Neutrophil (primary cell): ENCODE results near the gene MN1.

ENCODE experiments used
- H3K27ac ChIP-seq: fragments of 200-600 bp; sonication (generic); 2 replicates; pipeline ENCODE4 v1.5.1; 2016; ENCODE audit warnings: mild to moderate bottlenecking, moderate library complexity
- H3K27me3 ChIP-seq: fragments of 200-600 bp; sonication (generic); 2 replicates; pipeline ENCODE4 v1.6.0; 2016; ENCODE audit warnings: mild to moderate bottlenecking
- H3K36me3 ChIP-seq: fragments of 200-600 bp; sonication (generic); 2 replicates; pipeline ENCODE4 v1.5.1; 2017
- H3K4me1 ChIP-seq, 2 experiments: fragments of 200-600 bp in 1 of 2; sonication (generic) in 1 of 2; 1 replicate in 1 of 2; 2 replicates in 1 of 2; pipeline versions ENCODE4 v1.5.1 to v1.6.1; 2013 to 2016; ENCODE audit warnings: low read depth in 1 of 2, low read length in 1 of 2, mild to moderate bottlenecking in 1 of 2, moderate library complexity in 1 of 2; ENCODE audit not compliant: control insufficient read depth in 1 of 2, insufficient read depth in 1 of 2
- H3K4me3 ChIP-seq, 2 experiments: fragments of 200-600 bp in 1 of 2; sonication (generic) in 1 of 2; 1 replicate in 1 of 2; 2 replicates in 1 of 2; pipeline ENCODE4 v1.5.1; 2013 to 2016; ENCODE audit warnings: low read depth in 1 of 2, low read length in 1 of 2, mild to moderate bottlenecking in 1 of 2, moderate library complexity in 1 of 2
- H3K9me3 ChIP-seq: fragments of 200-600 bp; sonication (generic); 2 replicates; pipeline ENCODE4 v1.5.1; 2016
- CTCF ChIP-seq: fragments of 200-600 bp; sonication (generic); IDR thresholded peaks from 2 replicates; pipeline ENCODE4 v1.5.1; 2016; ENCODE audit warnings: antibody characterized with exemption

The MN1 gene

GRCh38 chr22:27732841-27733240 is 68.7 kb downstream of the MN1 start:
- TF ChIP-seq CTCF, result no peak
- Histone ChIP-seq H3K4me3 (no peak overlapping the region), H3K4me1 (no peaks in the 10 kb centered on the region), H3K27ac (no peak overlapping the region), H3K9me3 (no peaks in the 10 kb centered on the region), H3K27me3 (no peaks in the 10 kb centered on the region), H3K36me3 (no peaks in the 10 kb centered on the region)

- no peak for TF ChIP-seq CTCF
- Histone ChIP-seq H3K4me3 (no peak overlapping the region), H3K4me1 (no peaks in the 10 kb centered on the region), H3K9me3 (no peaks in the 10 kb centered on the region), H3K27me3 (no peaks in the 10 kb centered on the region), H3K36me3 (no peaks in the 10 kb centered on the region), H3K27ac (no peak overlapping the region)
Measured at GRCh38 chr22:27732391-27732790, 69.2 kb downstream of the MN1 start.

GRCh38 chr22:27731621-27732020 is 69.9 kb downstream of the MN1 start:
- H3K4me3 ChIP-seq, result no peak overlapping the region
- H3K9me3 ChIP-seq, result no peaks in the 10 kb centered on the region
- H3K27me3 ChIP-seq, result no peaks in the 10 kb centered on the region
- H3K27ac ChIP-seq, result no peak overlapping the region
- no peaks in the 10 kb centered on the region for H3K4me1 ChIP-seq
- no peak for TF ChIP-seq CTCF
- H3K36me3 ChIP-seq, result no peaks in the 10 kb centered on the region

GRCh38 chr22:27730641-27731433 is 70.7 kb downstream of the MN1 start:
- no peak overlapping the region for H3K27ac ChIP-seq
- H3K36me3 ChIP-seq, result no peaks in the 10 kb centered on the region
- no peaks in the 10 kb centered on the region for H3K4me1 ChIP-seq
- H3K4me3 ChIP-seq, result no peak overlapping the region
- TF ChIP-seq CTCF, result no peak
- no peaks in the 10 kb centered on the region for H3K27me3 ChIP-seq
- H3K9me3 ChIP-seq, result no peaks in the 10 kb centered on the region

- Histone ChIP-seq H3K4me3 (no peak overlapping the region), H3K27ac (no peak overlapping the region), H3K4me1 (no peaks in the 10 kb centered on the region), H3K36me3 (no peaks in the 10 kb centered on the region), H3K9me3 (no peaks in the 10 kb centered on the region), H3K27me3 (no peaks in the 10 kb centered on the region)
- no peak for TF ChIP-seq CTCF
Measured at GRCh38 chr22:27729246-27729645, 72.3 kb downstream of the MN1 start.
